GM12878 (cell line): ENCODE results near the gene SPATA9. TPM values are rescaled to one million over a fixed set of nuclear protein-coding genes. Genes with fewer than 3 reads are reported as not detected.

Source experiments
- ATF7 ChIP-seq: fragments of 450-650 bp; IDR thresholded peaks from 2 replicates; pipeline ENCODE4 v1.6.1; 2016; ENCODE audit warnings: low read depth, mild to moderate bottlenecking
- BACH1 ChIP-seq: fragments of 450-650 bp; IDR thresholded peaks from 2 replicates; pipeline ENCODE4 v1.6.1; 2017; ENCODE audit warnings: mild to moderate bottlenecking, borderline replicate concordance
- BCLAF1 ChIP-seq: fragments of 450-650 bp; IDR thresholded peaks from 2 replicates; pipeline ENCODE4 v1.6.1; 2017; ENCODE audit warnings: antibody characterized with exemption, mild to moderate bottlenecking, moderate library complexity
- BRCA1 ChIP-seq: IDR thresholded peaks from 2 replicates; pipeline ENCODE4 v1.6.1; 2011; ENCODE audit warnings: low read depth, low read length, improper control_type of control experiment
- CHD2 ChIP-seq: IDR thresholded peaks from 2 replicates; pipeline ENCODE4 v1.6.1; 2011; ENCODE audit warnings: low read depth, low read length, improper control_type of control experiment, borderline replicate concordance
- CUX1 ChIP-seq: IDR thresholded peaks from 2 replicates; pipeline ENCODE4 v1.6.1; 2012; ENCODE audit warnings: improper control_type of control experiment, low read depth, low read length; ENCODE audit not compliant: insufficient replicate concordance
- E2F4 ChIP-seq: IDR thresholded peaks from 2 replicates; pipeline ENCODE4 v1.6.1; 2012; ENCODE audit warnings: low read depth, low read length, improper control_type of control experiment
- GATAD2B ChIP-seq: fragments of 450-650 bp; conservative IDR thresholded peaks from 2 replicates; pipeline ENCODE4 v1.6.1; 2017; ENCODE audit warnings: low read depth, mild to moderate bottlenecking, moderate library complexity
- JUND ChIP-seq: IDR thresholded peaks from 2 replicates; pipeline ENCODE4 v1.6.1; 2012; ENCODE audit warnings: low read depth, mild to moderate bottlenecking, low read length, improper control_type of control experiment, moderate library complexity
- MTA3 ChIP-seq: IDR thresholded peaks from 2 replicates; pipeline ENCODE4 v1.6.1; 2012; ENCODE audit warnings: low read length, inconsistent platforms, borderline replicate concordance
- NFYA ChIP-seq: IDR thresholded peaks from 2 replicates; pipeline ENCODE4 v1.6.1; 2011; ENCODE audit warnings: low read depth, mild to moderate bottlenecking, low read length, improper control_type of control experiment, borderline replicate concordance
- PKNOX1 ChIP-seq: fragments of 450-650 bp; IDR thresholded peaks from 2 replicates; pipeline ENCODE4 v1.6.1; 2016; ENCODE audit warnings: mild to moderate bottlenecking
- RFX5 ChIP-seq: IDR thresholded peaks from 2 replicates; pipeline ENCODE4 v1.6.1; 2011; ENCODE audit warnings: low read depth, low read length, improper control_type of control experiment
- RUNX3 ChIP-seq: IDR thresholded peaks from 2 replicates; pipeline ENCODE4 v1.6.1; 2012; ENCODE audit warnings: low read length, inconsistent platforms
- SMAD5 ChIP-seq: IDR thresholded peaks from 2 replicates; pipeline ENCODE4 v1.6.1; 2016; ENCODE audit warnings: antibody characterized with exemption, low read depth
- SUPT20H ChIP-seq: IDR thresholded peaks from 2 replicates; pipeline ENCODE4 v1.6.1; 2011; ENCODE audit warnings: low read depth, mild to moderate bottlenecking, low read length, moderate library complexity, borderline replicate concordance; ENCODE audit not compliant: control insufficient read depth
- SUZ12 ChIP-seq: fragments of 200-600 bp; sonication (generic); IDR thresholded peaks from one replicate; pipeline ENCODE4 v1.6.1; 2018; ENCODE audit warnings: antibody characterized with exemption, mild to moderate bottlenecking; ENCODE audit not compliant: unreplicated experiment
- TAF1 ChIP-seq: IDR thresholded peaks from 2 replicates; pipeline ENCODE4 v1.6.1; 2011; ENCODE audit warnings: mild to moderate bottlenecking, low read depth, low read length, borderline replicate concordance
- ZNF274 ChIP-seq: IDR thresholded peaks from one replicate; pipeline ENCODE4 v1.8.0; 2011; ENCODE audit not compliant: insufficient read length, insufficient read depth
- ZSCAN29 ChIP-seq: fragments of 450-650 bp; IDR thresholded peaks from 2 replicates; pipeline ENCODE4 v1.6.1; 2017; ENCODE audit warnings: mild to moderate bottlenecking, moderate library complexity
- ZZZ3 ChIP-seq: IDR thresholded peaks from 2 replicates; pipeline ENCODE4 v1.6.1; 2011; ENCODE audit warnings: low read depth; ENCODE audit not compliant: control insufficient read depth, insufficient read length
- polyA plus RNA-seq, 11 experiments: library from polyadenylated mRNA; depleted of rRNA in 4 of 11; unstranded in 6 of 11; stranded (reverse) in 5 of 11; fragments of >200 nt; fragmentation: Nextera tagmentation in 4 of 11; fragmentation: Illumina TruSeq in 1 of 11; extraction: Ambion mirVana in 4 of 11; extraction: Trizol in 1 of 11; gene quantifications; 1 replicate in 1 of 11; 2 replicates in 10 of 11; pipeline versions ENCODE4 v1.2.1 to v1.2.3, GENCODE V29; 2011 to 2016; ENCODE audit warnings: inconsistent platforms in 2 of 11, missing spikeins in 2 of 11, low read depth in 1 of 11
- total RNA-seq, 4 experiments: library from RNA; depleted of rRNA in 3 of 4; stranded (reverse); fragments of >200 nt in 3 of 4; fragmentation: Illumina TruSeq in 1 of 4; extraction: Trizol in 1 of 4; gene quantifications; 2 replicates each; pipeline versions ENCODE4 v1.2.1 to v1.2.3, GENCODE V29; 2013 to 2021

SPATA9 gene
- total and polyA plus RNA-seq, 10 of the 15 experiments (the other 5 are each of a cell fraction or from before 2014, with no cell fraction given): 0.11 to 0.49 (median 0.16) TPM; not detected in 1

GRCh38 chr5:95728494-95729114, 45.8 kb upstream of the SPATA9 start (continued):
- no peak for TF ChIP-seq CUX1
- TF ChIP-seq BACH1: 0 out of 2 replicates have a peak, but pooled peaks have one; percentile 18
- no peak for TF ChIP-seq E2F4
- 0 out of 2 replicates have a peak, but pooled peaks have one; percentile 34 for TF ChIP-seq ZSCAN29
- TF ChIP-seq PKNOX1: no peak
- TF ChIP-seq RFX5: no peak
- TF ChIP-seq BCLAF1: no peak
- 0 out of 2 replicates have a peak, but pooled peaks have one; percentile 31 for TF ChIP-seq ATF7
- TF ChIP-seq SUPT20H: no peak
- TF ChIP-seq MTA3: no peak
- peak; percentile 58 for TF ChIP-seq RUNX3
- TF ChIP-seq GATAD2B: no peak
- TF ChIP-seq BRCA1: no peak
- no peak for TF ChIP-seq ZZZ3
- TF ChIP-seq JUND: no peak
- no peak for TF ChIP-seq CHD2
- no peak for TF ChIP-seq SMAD5
- TF ChIP-seq ZNF274: no peak
- TF ChIP-seq SUZ12: no peak
- no peak for TF ChIP-seq NFYA
- TF ChIP-seq TAF1: no peak
